Gastrocnemius medialis (tissue), 4 donors: Measurements from ENCODE around the gene EGF.

Experiments
- POLR2A ChIP-seq, 2 donors: fragments of 450-650 bp; IDR thresholded peaks; one replicate each; pipeline ENCODE4 v1.6.1; 2017; ENCODE audit warnings: antibody characterized with exemption in 2 of 2, mild to moderate bottlenecking in 2 of 2, moderate library complexity in 2 of 2
- TF ChIP-seq, protein P1 (sequence below), 5 experiments: fragments of 450-650 bp in 3 of 5; fragments of 200-600 bp in 2 of 5; sonication (generic) in 2 of 5; IDR thresholded peaks in 4 of 5; conservative IDR thresholded peaks in 1 of 5; 1 replicate in 4 of 5; 2 replicates in 1 of 5; pipeline ENCODE4 v1.5.1; 2016 to 2019; ENCODE audit warnings: antibody characterized with exemption in 5 of 5, mild to moderate bottlenecking in 3 of 5, moderate library complexity in 3 of 5

DNA sequence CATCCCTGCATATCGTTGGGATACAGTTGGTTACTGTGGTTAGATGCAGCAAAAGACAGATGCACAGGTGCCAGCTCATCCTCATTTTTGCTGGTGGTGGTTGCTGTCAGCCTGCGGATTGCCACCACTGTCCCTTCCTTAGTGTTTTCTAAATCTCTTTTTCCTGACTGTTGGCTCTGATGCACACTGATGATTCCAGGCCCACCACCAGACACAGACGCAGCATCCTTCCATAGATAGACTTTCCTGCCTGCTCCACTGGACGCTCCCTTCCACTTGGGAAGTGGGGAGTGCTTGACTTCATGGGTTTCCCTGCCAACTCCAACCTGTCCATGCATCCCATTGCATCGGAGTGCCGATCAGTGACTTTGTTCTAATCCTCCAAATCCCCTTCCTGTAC, 101.5 kb downstream of the EGF start:
- no peak for TF ChIP-seq POLR2A (IDR thresholded peaks at IDR 0.05)
- TF ChIP-seq, protein P1, sequence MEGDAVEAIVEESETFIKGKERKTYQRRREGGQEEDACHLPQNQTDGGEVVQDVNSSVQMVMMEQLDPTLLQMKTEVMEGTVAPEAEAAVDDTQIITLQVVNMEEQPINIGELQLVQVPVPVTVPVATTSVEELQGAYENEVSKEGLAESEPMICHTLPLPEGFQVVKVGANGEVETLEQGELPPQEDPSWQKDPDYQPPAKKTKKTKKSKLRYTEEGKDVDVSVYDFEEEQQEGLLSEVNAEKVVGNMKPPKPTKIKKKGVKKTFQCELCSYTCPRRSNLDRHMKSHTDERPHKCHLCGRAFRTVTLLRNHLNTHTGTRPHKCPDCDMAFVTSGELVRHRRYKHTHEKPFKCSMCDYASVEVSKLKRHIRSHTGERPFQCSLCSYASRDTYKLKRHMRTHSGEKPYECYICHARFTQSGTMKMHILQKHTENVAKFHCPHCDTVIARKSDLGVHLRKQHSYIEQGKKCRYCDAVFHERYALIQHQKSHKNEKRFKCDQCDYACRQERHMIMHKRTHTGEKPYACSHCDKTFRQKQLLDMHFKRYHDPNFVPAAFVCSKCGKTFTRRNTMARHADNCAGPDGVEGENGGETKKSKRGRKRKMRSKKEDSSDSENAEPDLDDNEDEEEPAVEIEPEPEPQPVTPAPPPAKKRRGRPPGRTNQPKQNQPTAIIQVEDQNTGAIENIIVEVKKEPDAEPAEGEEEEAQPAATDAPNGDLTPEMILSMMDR (IDR thresholded peaks at IDR 0.05 in 4 of 5, conservative IDR thresholded peaks at IDR 0.05 in 1 of 5), result no peak
